HTR-8/SVneo (cell line): ENCODE measurements around the gene STK11.
A peak's percentile ranks its signal among the peaks of the same experiment; 100 is the strongest.

ENCODE experiments used
- DNase-seq: peaks from one replicate; pipeline ENCODE4 v3.0.0; 2011; ENCODE audit warnings: low spot score, mixed read lengths; ENCODE audit not compliant: insufficient read length
- FAIRE-seq: peaks from 2 replicates; lab custom pipeline; 2011; peaks lifted over from hg19 to GRCh38; lab: Jason Lieb, UNC

STK11 gene

GRCh38 chr19:1234051-1234954 lies 28.7 kb downstream of the STK11 start:
- DNase-seq (no peak), FAIRE-seq (no peak)

- DNase-seq: no peak
- FAIRE-seq: no peak
Measured at GRCh38 chr19:1234955-1235380, 29.4 kb downstream of the STK11 start.

GRCh38 chr19:1235625-1236538 lies 30.3 kb downstream of the STK11 start:
- no peak for DNase-seq
- peak; percentile 26 for FAIRE-seq

- FAIRE-seq: no peak
- DNase-seq: no peak
Measured at GRCh38 chr19:1236576-1236975, 31.0 kb downstream of the STK11 start.

- DNase-seq: no peak
- no peak for FAIRE-seq
Measured at GRCh38 chr19:1237027-1237659, 31.6 kb downstream of the STK11 start.

GRCh38 chr19:1237754-1238368 lies 32.3 kb downstream of the STK11 start, which contains the start of gene CBARP:
TSS of gene CBARP (minus strand) at chr19:1238005. CDS start at chr19:1236100, 1,905 bp downstream.
- DNase-seq (no peak), FAIRE-seq (peak; percentile 89)

- no peak for FAIRE-seq
Measured at GRCh38 chr19:1238369-1239303, 33.1 kb downstream of the STK11 start.

GRCh38 chr19:1239420-1239795 lies 33.8 kb downstream of the STK11 start:
- DNase-seq (no peak), FAIRE-seq (no peak)

More at GRCh38 chr19:1238369-1239303, 33.1 kb downstream of the STK11 start:
- DNase-seq: no peak

- FAIRE-seq: peak; percentile 76
- DNase-seq: peak; percentile 89
Measured at GRCh38 chr19:1239796-1240737, 34.5 kb downstream of the STK11 start.

GRCh38 chr19:1240925-1241324 lies 35.3 kb downstream of the STK11 start:
- DNase-seq (no peak), FAIRE-seq (no peak)

- peak; percentile 91 for FAIRE-seq
Measured at GRCh38 chr19:1241417-1242095, 36.0 kb downstream of the STK11 start, which contains the start of gene ATP5F1D. TSS of gene ATP5F1D (plus strand) at chr19:1241751. CDS start at chr19:1241851, 100 bp downstream.

GRCh38 chr19:1243768-1244692 lies 38.5 kb downstream of the STK11 start:
- no peak for FAIRE-seq
- no peak for DNase-seq

More at GRCh38 chr19:1241417-1242095, 36.0 kb downstream of the STK11 start, which contains the start of gene ATP5F1D:
- DNase-seq: peak; percentile 95

- FAIRE-seq (no peak), DNase-seq (no peak)
Measured at GRCh38 chr19:1244693-1245451, 39.3 kb downstream of the STK11 start.

GRCh38 chr19:1245494-1246264 lies 40.1 kb downstream of the STK11 start:
- FAIRE-seq: no peak
- DNase-seq: no peak
